Esophagus muscularis mucosa (tissue), 3 donors: ENCODE data around the gene UACA.

ENCODE experiments used
- CTCF ChIP-seq, 3 experiments: fragments of 200-600 bp in 2 of 3; fragments of 450-650 bp in 1 of 3; sonication (generic) in 2 of 3; IDR thresholded peaks; one replicate each; pipeline ENCODE4 v1.5.1; 2017 to 2019; ENCODE audit warnings: antibody characterized with exemption in 3 of 3, mild to moderate bottlenecking in 2 of 3, moderate library complexity in 1 of 3
- POLR2A ChIP-seq: fragments of 450-650 bp; IDR thresholded peaks from one replicate; pipeline ENCODE4 v1.6.1; 2017; ENCODE audit warnings: antibody characterized with exemption, moderate library complexity, mild to moderate bottlenecking, low read depth

- TF ChIP-seq CTCF (IDR thresholded peaks at IDR 0.05) (no peak), POLR2A (no peak)
These were observed 117.2 kb downstream of the UACA start for GRCh38 chr15:70646169-70646568.
